Activated naive CD8-positive, alpha-beta T cell treated with anti-CD3 and anti-CD28 coated beads, Interleukin-2, amount 50 U/mL, for 24 hours (primary cell): Measurements from ENCODE around the gene RBM19.

ENCODE experiments used
- ATAC-seq: fragments of 150-1000 bp; cut with Tn5 transposase; one replicate; pipeline ENCODE4 v1.10.0; 2021
- DNase-seq: peaks from one replicate; pipeline ENCODE4 v3.0.0; 2021
- H3K27ac Mint-ChIP-seq: one replicate; pipeline ENCODE4 v1.8.0; 2021; ENCODE audit warnings: mild to moderate bottlenecking, mixed read lengths
- H3K27me3 Mint-ChIP-seq: one replicate; pipeline ENCODE4 v1.8.0; 2021; ENCODE audit warnings: mixed read lengths
- H3K36me3 Mint-ChIP-seq: one replicate; pipeline ENCODE4 v1.8.0; 2021; ENCODE audit warnings: low read depth, mixed read lengths
- H3K4me1 Mint-ChIP-seq: one replicate; pipeline ENCODE4 v1.8.0; 2021; ENCODE audit warnings: mixed read lengths
- H3K4me3 Mint-ChIP-seq: one replicate; pipeline ENCODE4 v1.8.0; 2021; ENCODE audit warnings: mild to moderate bottlenecking, moderate library complexity, mixed read lengths
- H3K9me3 Mint-ChIP-seq: one replicate; pipeline ENCODE4 v1.8.0; 2021; ENCODE audit warnings: mixed read lengths

RBM19 gene

DNA sequence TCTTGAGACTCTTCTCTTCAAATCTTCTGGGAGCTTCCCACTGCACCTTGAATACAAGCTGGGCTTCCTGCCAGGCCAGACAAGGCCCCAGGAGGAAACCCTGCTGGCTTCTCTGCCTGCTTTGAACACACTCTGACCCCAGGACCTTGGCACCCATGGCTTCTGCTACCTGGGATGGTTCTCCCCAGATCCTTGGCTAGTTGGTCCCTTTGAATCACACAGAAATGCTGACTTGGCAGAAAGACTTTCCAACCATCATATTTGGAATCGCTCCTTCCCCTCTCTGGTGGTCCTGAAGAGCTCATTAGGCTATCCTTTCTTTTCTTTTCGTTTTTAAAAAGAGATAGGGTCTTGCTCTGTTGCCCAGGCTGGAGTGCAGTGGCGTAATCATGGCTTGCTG lies 132.7 kb downstream of the RBM19 start:
- Mint-ChIP-seq H3K27ac (no peak overlapping the region), H3K9me3 (no peaks in the 10 kb centered on the region), H3K36me3 (peaks cover 1% of the 10 kb centered on the region), H3K4me3 (no peak overlapping the region), H3K4me1 (no peaks in the 10 kb centered on the region), H3K27me3 (no peaks in the 10 kb centered on the region)
- DNase-seq (no peak), ATAC-seq (no peak)

DNA sequence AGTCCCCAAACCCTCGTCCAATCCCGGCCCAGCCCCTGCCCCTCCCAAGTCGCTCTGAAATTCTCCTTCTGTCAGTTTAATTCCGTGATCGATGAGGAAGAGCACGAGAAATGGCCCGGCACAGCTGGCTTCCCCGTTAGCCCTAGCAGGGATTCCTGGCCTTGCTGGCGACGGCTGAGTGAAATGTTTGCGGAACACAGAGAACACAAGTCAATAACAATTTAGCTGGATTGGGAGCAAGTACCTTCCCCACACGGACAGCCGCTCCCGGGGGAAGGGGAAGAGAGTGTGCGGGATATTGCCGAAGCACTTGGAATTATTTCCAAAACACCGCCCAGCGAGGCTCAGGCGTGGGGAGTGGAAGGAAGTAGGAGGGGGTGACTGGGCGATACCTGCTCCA lies 134.6 kb downstream of the RBM19 start:
- Mint-ChIP-seq H3K36me3 (peaks cover 1% of the 10 kb centered on the region), H3K27me3 (no peaks in the 10 kb centered on the region), H3K4me3 (no peak overlapping the region), H3K9me3 (no peaks in the 10 kb centered on the region), H3K27ac (no peak overlapping the region), H3K4me1 (no peaks in the 10 kb centered on the region)
- ATAC-seq (no peak), DNase-seq (no peak)

DNA sequence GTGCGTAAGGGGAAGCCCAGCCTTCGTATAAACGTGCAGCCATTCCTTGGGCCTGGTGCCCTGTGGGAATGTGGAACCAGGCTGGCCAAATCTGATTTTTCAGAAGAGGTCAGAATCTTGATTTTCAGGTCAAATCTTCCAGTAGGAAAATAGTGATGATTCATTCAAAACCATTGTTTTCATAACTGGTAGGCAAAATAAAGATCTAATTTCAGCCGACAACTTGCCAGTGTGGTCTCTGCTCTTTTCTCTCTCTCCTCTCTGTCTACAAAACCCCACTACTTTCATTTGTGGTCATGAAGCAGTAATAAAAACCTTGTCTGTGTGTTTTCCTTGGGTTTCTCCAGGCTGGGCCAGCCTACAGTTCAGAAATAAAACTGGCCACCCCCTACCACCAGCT lies 135.1 kb downstream of the RBM19 start:
- Mint-ChIP-seq H3K9me3 (no peaks in the 10 kb centered on the region), H3K4me1 (no peaks in the 10 kb centered on the region), H3K27ac (no peak overlapping the region), H3K4me3 (no peak overlapping the region), H3K36me3 (peaks cover 1% of the 10 kb centered on the region), H3K27me3 (no peaks in the 10 kb centered on the region)
- DNase-seq: no peak
- ATAC-seq: no peak

DNA sequence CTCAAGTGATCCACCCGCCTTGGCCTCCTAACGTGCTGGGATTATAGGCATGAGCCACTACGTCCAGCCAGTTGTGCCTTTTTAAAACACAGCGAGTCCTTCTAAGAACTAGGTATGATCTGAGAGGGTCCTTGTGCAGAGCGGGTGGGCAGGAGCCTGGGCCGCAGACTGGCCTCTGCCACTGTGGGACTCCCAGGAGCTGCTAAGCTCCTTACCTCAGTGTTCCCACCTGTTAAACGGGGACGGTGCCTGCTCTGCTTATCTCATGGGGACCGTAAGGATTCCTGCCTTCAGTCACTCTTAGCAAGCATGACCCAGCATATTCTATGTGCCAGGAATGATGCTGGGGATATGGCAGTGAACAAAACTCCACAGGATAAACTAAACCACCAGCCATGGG lies 136.9 kb downstream of the RBM19 start:
- H3K4me3 Mint-ChIP-seq: no peak overlapping the region
- H3K4me1 Mint-ChIP-seq: no peaks in the 10 kb centered on the region
- H3K36me3 Mint-ChIP-seq: peaks cover 1% of the 10 kb centered on the region
- H3K27ac Mint-ChIP-seq: no peak overlapping the region
- no peaks in the 10 kb centered on the region for H3K27me3 Mint-ChIP-seq
- ATAC-seq: no peak
- no peak for DNase-seq
- H3K9me3 Mint-ChIP-seq: no peaks in the 10 kb centered on the region

DNA sequence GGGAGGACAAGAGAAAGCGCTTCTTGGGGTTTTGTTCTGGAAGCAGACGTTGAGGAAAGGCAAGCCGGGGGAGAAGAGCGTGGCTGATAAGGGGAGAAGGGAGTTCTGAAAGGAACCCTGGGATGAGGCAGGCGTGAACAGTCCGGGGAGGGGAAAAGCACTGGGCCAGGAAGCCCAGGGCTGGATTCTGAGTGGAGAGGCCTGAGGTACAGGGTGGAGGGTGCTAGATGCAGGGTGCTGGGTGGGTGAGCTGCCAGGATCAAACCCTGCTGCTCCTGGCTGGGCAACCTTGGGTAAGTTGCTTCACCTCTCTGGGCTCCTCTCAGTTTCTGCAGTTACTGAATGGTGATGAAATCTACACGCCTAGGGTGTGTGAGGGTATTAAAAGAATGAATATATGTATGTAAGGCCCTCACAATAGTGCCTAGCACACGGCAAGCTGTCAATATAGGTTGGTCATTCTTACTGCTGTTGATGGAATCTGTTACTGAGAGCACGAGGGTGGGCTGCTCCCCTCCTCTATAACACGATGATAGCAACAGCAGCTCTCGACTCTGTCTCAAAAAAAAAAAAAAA lies 138.5 kb downstream of the RBM19 start:
- H3K36me3 Mint-ChIP-seq: peaks cover 3% of the 10 kb centered on the region
- no peaks in the 10 kb centered on the region for H3K27me3 Mint-ChIP-seq
- no peak overlapping the region for H3K27ac Mint-ChIP-seq
- H3K9me3 Mint-ChIP-seq: no peaks in the 10 kb centered on the region
- DNase-seq: no peak
- ATAC-seq: no peak
- H3K4me3 Mint-ChIP-seq: no peak overlapping the region
- no peaks in the 10 kb centered on the region for H3K4me1 Mint-ChIP-seq

DNA sequence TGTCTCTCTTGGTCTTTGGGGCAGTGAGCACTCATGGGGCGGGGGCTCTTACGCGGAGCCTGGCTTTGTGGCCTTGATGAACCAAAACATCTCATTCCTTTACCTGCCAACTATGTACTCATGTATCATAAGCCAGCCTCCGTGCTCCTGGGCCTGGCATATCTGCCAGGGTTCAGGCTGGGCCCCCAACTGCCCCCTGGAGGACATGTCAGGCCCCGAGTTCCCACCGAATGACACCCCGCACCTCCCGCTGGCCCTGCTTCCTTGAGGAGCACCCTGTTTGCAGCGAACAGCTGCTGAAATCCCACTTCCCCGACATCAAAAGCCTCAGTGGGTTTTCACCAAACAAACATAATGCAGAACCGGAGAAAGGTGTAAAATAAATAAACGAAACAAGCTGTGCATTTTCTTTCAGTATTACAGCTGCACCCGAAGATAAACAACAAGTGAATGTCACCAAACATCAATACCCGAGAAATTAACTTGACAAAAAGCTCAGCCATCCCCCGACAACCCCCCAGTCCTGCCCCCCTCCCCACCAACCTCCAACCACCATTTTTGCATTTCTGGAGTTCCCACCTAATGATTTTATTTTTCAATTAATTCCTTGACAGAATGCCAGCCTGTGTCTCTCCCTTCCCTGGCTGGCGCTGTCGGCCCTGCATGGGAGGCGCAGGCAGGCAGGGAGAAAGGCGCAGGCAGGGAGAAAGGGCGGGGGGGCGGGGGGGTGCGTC lies 139.2 kb downstream of the RBM19 start:
- Mint-ChIP-seq H3K27ac (no peak overlapping the region), H3K36me3 (peaks cover 3% of the 10 kb centered on the region), H3K9me3 (no peaks in the 10 kb centered on the region), H3K27me3 (no peaks in the 10 kb centered on the region), H3K4me1 (no peaks in the 10 kb centered on the region), H3K4me3 (no peak overlapping the region)
- DNase-seq (no peak), ATAC-seq (no peak)

DNA sequence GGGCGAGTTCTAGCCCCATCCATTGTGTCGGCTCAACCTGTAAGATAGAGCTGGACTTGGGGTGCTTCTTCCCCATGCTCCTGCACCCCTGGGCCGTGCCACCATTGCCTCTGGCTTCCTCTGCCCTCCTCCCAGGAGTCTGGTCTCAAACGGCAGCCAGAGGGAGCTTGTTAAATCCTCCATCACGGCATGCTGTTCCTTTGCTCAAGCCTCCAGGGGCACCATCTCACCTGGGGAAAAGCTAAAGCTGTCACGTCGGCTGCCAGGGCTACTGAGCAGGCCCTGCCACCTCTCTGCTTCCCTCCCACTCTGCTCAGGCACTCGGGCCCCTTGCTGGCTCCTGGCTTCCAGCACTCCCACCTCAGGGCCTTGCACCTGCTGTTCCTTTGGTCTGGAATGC lies 140.4 kb downstream of the RBM19 start:
- DNase-seq: no peak
- ATAC-seq: no peak
- no peaks in the 10 kb centered on the region for H3K4me1 Mint-ChIP-seq
- H3K27me3 Mint-ChIP-seq: no peaks in the 10 kb centered on the region
- H3K27ac Mint-ChIP-seq: no peak overlapping the region
- no peaks in the 10 kb centered on the region for H3K9me3 Mint-ChIP-seq
- H3K4me3 Mint-ChIP-seq: no peak overlapping the region
- peaks cover 3% of the 10 kb centered on the region for H3K36me3 Mint-ChIP-seq

DNA sequence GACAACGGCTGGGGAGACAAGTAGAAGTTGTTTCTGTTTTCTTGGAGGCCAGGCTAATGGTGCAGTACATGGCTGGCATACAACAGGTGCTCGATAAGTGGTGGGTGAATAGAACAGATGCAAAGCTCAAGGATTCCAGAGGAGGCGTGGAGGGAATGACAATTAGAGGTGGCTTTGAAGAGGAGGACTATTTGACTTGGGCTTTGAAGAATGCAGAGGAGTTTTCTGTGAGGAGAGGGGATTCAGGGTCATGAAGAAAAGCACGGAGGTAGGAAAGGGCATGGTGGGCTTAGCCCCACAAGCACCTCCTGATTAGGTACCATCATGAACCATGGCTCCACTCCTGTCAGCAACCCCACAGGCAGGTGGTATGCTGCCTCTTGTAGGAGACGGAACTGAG lies 142.3 kb downstream of the RBM19 start:
- Mint-ChIP-seq H3K27me3 (no peaks in the 10 kb centered on the region), H3K4me3 (no peak overlapping the region), H3K27ac (peak overlapping the region; percentile 13), H3K36me3 (peaks cover 7% of the 10 kb centered on the region), H3K9me3 (no peaks in the 10 kb centered on the region), H3K4me1 (no peaks in the 10 kb centered on the region)
- ATAC-seq: no peak
- no peak for DNase-seq

DNA sequence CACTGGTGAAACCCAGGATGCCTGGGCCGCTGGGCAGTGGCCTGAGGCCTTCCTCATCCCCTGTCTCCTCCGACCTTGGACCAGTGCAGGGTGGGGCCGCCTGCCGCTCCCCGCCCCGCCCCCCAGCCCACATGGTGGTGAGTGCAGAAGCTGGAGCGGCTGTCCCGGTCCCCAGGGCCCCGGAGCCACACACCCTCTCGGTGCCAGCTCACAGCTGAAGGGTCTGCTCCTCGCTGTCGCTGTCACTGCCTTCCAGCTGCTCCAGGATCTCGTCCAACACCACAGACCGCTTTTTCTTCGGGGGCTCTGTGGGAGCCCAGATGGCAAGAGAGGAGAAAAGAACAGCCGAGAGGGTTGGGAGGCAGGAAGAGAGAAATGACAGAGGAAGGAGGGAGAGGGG lies 143.1 kb downstream of the RBM19 start:
- no peaks in the 10 kb centered on the region for H3K9me3 Mint-ChIP-seq
- peaks cover 7% of the 10 kb centered on the region for H3K36me3 Mint-ChIP-seq
- H3K4me3 Mint-ChIP-seq: no peak overlapping the region
- H3K27ac Mint-ChIP-seq: no peak overlapping the region
- H3K4me1 Mint-ChIP-seq: no peaks in the 10 kb centered on the region
- DNase-seq (no peak), ATAC-seq (no peak)
- H3K27me3 Mint-ChIP-seq: no peaks in the 10 kb centered on the region

DNA sequence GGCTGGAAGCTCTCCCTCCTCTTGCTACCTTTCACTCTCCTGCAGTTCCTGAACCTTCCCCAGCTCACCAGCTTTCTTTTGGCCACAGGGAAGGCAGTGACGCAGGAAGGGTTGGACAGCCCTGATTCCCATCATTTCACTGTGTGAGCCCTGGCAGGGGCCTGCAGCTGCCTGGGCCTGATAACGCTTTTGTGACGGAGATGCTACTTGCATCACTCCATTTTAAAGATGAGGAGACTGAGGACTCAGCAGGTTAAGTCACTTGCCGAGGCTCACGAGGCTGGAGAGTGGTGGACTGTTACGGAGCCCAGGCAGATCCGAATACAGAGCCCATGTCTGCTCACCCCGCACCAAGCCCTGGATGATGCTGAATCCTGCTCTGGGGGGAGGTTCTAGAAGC lies 145.3 kb downstream of the RBM19 start:
- H3K27ac Mint-ChIP-seq: no peak overlapping the region
- ATAC-seq: no peak
- no peak overlapping the region for H3K4me3 Mint-ChIP-seq
- no peaks in the 10 kb centered on the region for H3K9me3 Mint-ChIP-seq
- peaks cover 17% of the 10 kb centered on the region for H3K36me3 Mint-ChIP-seq
- DNase-seq: no peak
- no peaks in the 10 kb centered on the region for H3K4me1 Mint-ChIP-seq
- H3K27me3 Mint-ChIP-seq: no peaks in the 10 kb centered on the region

DNA sequence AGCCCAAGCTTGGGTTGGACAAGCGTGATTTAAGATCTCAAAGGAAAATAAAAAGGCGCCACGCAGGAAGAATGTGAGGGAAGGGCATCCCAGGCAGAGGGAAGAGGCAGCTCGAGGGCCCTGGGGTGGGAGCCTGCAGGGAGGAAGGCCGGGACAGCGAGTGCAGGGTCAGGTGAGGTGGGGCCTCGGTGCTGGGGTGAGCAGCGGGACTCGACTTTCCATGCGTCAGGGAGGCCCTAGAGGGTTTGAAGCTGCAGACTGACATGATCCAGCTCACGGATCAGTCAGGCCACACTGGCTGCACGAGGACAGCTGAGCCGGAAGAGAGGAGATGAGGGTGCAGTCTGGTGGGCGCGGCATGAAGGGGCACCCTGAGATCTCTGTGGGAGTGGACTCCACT lies 145.8 kb downstream of the RBM19 start:
- no peaks in the 10 kb centered on the region for H3K9me3 Mint-ChIP-seq
- H3K4me1 Mint-ChIP-seq: no peaks in the 10 kb centered on the region
- no peak overlapping the region for H3K4me3 Mint-ChIP-seq
- DNase-seq (no peak), ATAC-seq (no peak)
- H3K27me3 Mint-ChIP-seq: no peaks in the 10 kb centered on the region
- H3K27ac Mint-ChIP-seq: no peak overlapping the region
- peaks cover 22% of the 10 kb centered on the region for H3K36me3 Mint-ChIP-seq

DNA sequence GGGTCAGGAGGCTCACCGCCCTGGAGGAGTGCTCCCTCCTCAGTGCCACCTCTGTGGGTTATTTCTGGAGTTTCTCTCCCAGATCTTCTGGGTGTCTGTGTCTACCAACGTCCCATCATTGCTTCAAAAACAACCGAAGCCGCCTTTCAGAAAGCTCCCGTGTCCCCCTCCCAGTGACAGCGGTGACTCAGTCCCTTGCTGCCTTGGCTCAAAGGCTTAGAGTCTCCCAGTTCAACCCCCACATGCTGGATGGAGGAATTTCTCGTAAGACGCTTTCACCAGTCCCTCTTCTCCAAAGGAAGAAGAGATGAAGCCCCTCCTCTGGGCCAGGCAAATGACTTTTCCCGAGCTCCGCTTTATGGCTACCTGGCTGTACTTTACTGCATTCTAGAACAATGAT lies 146.6 kb downstream of the RBM19 start:
- Mint-ChIP-seq H3K27ac (no peak overlapping the region), H3K4me1 (no peaks in the 10 kb centered on the region), H3K36me3 (peaks cover 22% of the 10 kb centered on the region), H3K9me3 (no peaks in the 10 kb centered on the region), H3K27me3 (no peaks in the 10 kb centered on the region), H3K4me3 (no peak overlapping the region)
- DNase-seq (no peak), ATAC-seq (no peak)

DNA sequence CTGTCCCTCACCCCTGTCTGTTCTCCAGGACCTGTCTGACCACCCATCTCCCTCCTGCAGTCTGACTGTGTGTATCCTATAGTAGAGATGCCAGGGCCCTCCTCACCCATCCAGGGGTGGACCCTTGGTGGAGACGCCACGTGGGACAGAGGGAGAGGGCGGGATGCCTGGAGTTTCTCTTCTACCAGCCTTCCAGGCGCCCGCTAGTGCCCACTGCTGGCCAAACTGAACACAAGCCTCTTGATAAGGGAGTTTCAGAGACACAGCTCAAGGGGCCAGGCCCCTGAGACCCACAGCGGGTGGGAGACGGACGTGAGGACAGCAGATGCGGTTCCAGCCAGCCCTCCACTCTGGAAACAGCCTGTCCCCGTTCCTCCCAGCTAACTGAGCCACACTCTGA lies 147.3 kb downstream of the RBM19 start:
- Mint-ChIP-seq H3K4me3 (no peak overlapping the region), H3K9me3 (no peaks in the 10 kb centered on the region), H3K4me1 (no peaks in the 10 kb centered on the region), H3K27me3 (no peaks in the 10 kb centered on the region), H3K36me3 (peaks cover 21% of the 10 kb centered on the region), H3K27ac (no peak overlapping the region)
- no peak for ATAC-seq
- no peak for DNase-seq

DNA sequence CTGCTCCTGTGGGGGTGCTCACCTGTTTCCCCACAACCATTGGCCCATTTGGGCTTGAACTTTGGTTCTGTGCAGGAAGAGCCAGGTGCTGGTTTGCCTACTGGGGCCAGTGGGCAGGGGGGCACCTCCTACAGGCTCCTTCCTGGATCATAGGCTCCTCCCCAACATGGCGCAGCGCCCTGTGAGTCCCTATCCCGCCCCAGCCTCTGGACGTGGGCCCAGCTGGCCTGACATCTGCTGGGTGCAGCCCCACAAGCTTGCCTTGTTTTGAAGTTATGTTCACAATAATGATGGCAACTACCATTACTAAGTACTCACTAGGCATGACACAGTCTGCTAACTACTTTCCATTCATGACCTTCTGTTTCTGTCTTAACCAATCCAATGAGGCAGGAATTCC lies 147.8 kb downstream of the RBM19 start:
- H3K27me3 Mint-ChIP-seq: no peaks in the 10 kb centered on the region
- H3K4me1 Mint-ChIP-seq: no peaks in the 10 kb centered on the region
- H3K9me3 Mint-ChIP-seq: no peaks in the 10 kb centered on the region
- ATAC-seq: no peak
- no peak overlapping the region for H3K27ac Mint-ChIP-seq
- DNase-seq: no peak
- no peak overlapping the region for H3K4me3 Mint-ChIP-seq
- peaks cover 21% of the 10 kb centered on the region for H3K36me3 Mint-ChIP-seq

DNA sequence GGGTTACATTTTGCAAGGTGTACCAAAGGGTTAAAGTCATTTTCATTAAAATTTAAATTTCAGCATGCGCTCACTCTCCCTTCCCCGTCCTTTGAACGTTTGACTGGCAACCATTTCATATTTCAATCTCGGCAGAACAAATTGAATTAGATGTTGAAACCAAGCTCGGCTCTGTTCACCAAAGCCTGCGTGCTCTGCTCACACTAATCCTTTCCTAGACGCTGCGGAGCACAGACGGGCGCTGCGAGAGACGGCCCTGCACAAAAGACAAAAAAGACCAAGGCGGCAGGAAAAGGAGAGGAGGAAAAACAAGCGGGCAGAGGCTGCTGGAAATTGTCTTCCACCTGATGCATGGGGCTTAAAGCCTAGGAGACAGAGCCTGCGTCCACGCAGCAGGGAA lies 149.3 kb downstream of the RBM19 start:
- no peaks in the 10 kb centered on the region for H3K9me3 Mint-ChIP-seq

DNA sequence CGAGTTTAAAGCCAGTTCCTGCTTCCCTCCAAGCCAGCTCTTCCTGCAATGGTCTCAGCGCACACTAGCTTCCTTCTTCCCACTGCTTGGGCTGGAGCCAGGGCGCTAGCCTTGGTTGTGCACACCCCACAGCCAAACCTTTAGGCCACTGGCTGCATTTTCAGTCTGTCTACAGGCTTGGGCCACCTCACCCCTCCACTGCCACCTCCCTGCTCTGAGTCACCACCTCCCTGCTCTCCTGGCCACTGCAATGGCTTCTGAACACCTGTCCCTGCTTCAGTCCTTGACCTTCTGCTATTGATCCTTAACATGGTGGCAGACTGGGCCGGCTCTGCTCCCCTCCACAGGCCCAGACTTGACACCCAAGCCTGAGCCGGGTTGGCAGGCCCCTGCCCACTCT lies 151.1 kb downstream of the RBM19 start:
- no peak for ATAC-seq
- Mint-ChIP-seq H3K27me3 (no peaks in the 10 kb centered on the region), H3K4me3 (no peak overlapping the region), H3K4me1 (no peaks in the 10 kb centered on the region), H3K36me3 (peaks cover 36% of the 10 kb centered on the region), H3K9me3 (no peaks in the 10 kb centered on the region), H3K27ac (no peak overlapping the region)
- no peak for DNase-seq

More for the DNA sequence above, 149.3 kb downstream of the RBM19 start:
- Mint-ChIP-seq H3K27ac (no peak overlapping the region), H3K36me3 (peaks cover 29% of the 10 kb centered on the region), H3K4me1 (no peaks in the 10 kb centered on the region), H3K27me3 (no peaks in the 10 kb centered on the region), H3K4me3 (no peak overlapping the region)
- ATAC-seq (no peak), DNase-seq (no peak)
